ENCODE results near the gene DNAH8. TPM values are rescaled to one million over a fixed set of nuclear protein-coding genes. Genes with fewer than 3 reads are reported as not detected.

Gene DNAH8
- polyA plus RNA-seq, 1 of the 3 experiments (the other 2 are of a cell fraction), result not detected

DNA sequence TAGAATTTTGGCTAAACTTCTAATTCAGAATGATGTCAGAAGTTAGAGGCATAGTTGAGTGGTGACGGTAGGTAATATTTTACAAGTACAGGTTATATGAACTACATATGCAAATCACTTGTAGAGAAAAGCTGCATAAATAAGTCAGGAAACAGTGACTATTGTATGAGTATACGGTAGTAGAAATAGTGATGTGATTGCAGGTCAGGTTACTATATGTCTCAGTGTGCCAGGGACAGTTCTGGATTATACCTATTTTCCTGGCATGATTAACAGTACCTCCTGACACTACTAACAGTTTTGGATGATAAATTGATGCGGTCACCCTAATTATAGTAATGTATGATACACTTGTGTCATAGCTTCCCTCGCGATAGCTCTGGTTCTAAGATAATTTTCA lies 9.2 kb downstream of the DNAH8 start:
- Histone ChIP-seq H3K4me1 (ENCODE audit: control insufficient read depth in 1 of 2, insufficient read depth in 2 of 2, low read depth in 1 of 2, low read length in 1 of 2) (peaks cover 0 to 3% of the 10 kb centered on the region in 2 experiments; a peak in 2 of 4 replicates), H2AFZ (ENCODE audit: low read depth) (no peak overlapping the region), H3K4me3 (ENCODE audit: low read depth in 2 of 2, low read length in 1 of 2) (no peak overlapping the region), H3K27me3 (ENCODE audit: insufficient read depth) (no peaks in the 10 kb centered on the region), H3F3A (replicated peaks; ENCODE audit: insufficient read depth) (no peaks in the 10 kb centered on the region), H3K27ac (ENCODE audit: low read depth in 2 of 2, low read length in 1 of 2) (no peak overlapping the region), H3K9ac (no peak overlapping the region), H3K36me3 (replicated peaks in 1 of 2; ENCODE audit: control insufficient read depth in 1 of 2, insufficient read depth in 2 of 2, low read length in 1 of 2) (no peaks in the 10 kb centered on the region), H4K20me1 (ENCODE audit: insufficient read depth) (no peaks in the 10 kb centered on the region), H3K79me2 (ENCODE audit: insufficient read depth) (no peaks in the 10 kb centered on the region), H3K4me2 (no peak overlapping the region), H3K9me3 (no peaks in the 10 kb centered on the region), H3K9me2 (no peaks in the 10 kb centered on the region)
- ChIA-PET POLR2A (no interaction called here), CTCF (interaction anchor here (0.8 kb wide), 1 partner anchor 154 kb away, joined by 3 read pairs; no protein-coding TSS in a partner anchor)
- no peak for DNase-seq
- no peak for TF ChIP-seq TAF1 (IDR thresholded peaks at IDR 0.05; ENCODE audit: borderline replicate concordance, low read depth, low read length)
- TF ChIP-seq NRF1 (IDR thresholded peaks at IDR 0.05; ENCODE audit: low read depth, low read length), result no peak
- no peak for TF ChIP-seq EP300 (IDR thresholded peaks at IDR 0.05; ENCODE audit: borderline replicate concordance in 1 of 2, low read depth in 1 of 2, low read length in 1 of 2)
- TF ChIP-seq, protein P1, sequence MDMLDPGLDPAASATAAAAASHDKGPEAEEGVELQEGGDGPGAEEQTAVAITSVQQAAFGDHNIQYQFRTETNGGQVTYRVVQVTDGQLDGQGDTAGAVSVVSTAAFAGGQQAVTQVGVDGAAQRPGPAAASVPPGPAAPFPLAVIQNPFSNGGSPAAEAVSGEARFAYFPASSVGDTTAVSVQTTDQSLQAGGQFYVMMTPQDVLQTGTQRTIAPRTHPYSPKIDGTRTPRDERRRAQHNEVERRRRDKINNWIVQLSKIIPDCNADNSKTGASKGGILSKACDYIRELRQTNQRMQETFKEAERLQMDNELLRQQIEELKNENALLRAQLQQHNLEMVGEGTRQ (IDR thresholded peaks at IDR 0.05; ENCODE audit: borderline replicate concordance, low read depth, low read length), result no peak
- TF ChIP-seq, protein P2, sequence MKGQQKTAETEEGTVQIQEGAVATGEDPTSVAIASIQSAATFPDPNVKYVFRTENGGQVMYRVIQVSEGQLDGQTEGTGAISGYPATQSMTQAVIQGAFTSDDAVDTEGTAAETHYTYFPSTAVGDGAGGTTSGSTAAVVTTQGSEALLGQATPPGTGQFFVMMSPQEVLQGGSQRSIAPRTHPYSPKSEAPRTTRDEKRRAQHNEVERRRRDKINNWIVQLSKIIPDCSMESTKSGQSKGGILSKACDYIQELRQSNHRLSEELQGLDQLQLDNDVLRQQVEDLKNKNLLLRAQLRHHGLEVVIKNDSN (IDR thresholded peaks at IDR 0.05; ENCODE audit: borderline replicate concordance, low read depth), result no peak
- TF ChIP-seq EZH2phosphoT487 (IDR thresholded peaks at IDR 0.05; ENCODE audit: borderline replicate concordance, low read depth), result no peak
- TF ChIP-seq, protein P3, sequence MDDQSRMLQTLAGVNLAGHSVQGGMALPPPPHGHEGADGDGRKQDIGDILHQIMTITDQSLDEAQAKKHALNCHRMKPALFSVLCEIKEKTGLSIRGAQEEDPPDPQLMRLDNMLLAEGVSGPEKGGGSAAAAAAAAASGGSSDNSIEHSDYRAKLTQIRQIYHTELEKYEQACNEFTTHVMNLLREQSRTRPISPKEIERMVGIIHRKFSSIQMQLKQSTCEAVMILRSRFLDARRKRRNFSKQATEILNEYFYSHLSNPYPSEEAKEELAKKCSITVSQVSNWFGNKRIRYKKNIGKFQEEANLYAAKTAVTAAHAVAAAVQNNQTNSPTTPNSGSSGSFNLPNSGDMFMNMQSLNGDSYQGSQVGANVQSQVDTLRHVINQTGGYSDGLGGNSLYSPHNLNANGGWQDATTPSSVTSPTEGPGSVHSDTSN (IDR thresholded peaks at IDR 0.05), result no peak
- no peak for TF ChIP-seq YY1 (IDR thresholded peaks at IDR 0.05; ENCODE audit: low read depth)
- no peak for TF ChIP-seq JUND (IDR thresholded peaks at IDR 0.05)
- TF ChIP-seq MXI1 (IDR thresholded peaks at IDR 0.05; ENCODE audit: low read depth, low read length), result no peak
- WGBS (ENCODE audit: low lambda C conversion rate), result 74% methylated on average over 5 of the region's 5 CpGs

DNA sequence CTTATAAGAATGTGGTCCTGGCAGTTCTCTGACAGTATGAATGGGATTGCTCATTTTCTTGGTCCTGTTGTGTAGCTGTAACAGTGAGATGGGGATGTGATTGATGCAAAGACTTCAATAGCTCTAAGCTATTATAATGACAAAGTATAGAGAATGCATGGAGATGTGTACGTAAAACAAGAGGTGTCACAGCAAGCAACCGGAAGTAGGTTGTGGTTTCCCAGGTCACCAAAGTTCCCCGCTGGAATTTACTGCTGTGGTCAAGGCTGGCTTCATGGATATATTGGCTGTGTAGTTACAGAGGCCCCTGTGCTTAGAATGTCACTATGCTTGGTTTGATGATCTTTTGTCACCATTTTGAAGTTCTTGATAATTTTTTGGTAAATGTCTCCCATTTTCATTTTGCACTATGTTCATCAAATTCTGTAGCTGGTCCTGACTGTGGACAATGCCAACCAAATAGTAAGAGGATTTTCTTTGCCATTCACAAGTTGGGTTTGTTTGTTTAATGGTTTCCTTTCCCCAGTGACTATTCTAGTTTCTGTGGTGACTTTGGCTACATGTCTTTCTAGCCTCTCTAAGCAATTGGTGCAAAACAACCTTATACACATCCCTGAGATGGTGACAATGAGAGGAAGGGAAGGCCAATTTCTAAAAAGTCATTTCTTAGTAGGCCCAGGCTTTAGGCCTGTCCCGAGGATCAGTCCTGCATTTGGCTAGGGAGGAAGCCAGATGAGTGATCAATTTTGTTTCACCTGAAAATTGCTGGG lies 10.5 kb downstream of the DNAH8 start:
- Histone ChIP-seq H3K4me3 (ENCODE audit: low read depth in 2 of 2, low read length in 1 of 2) (no peak overlapping the region), H3K9me3 (no peaks in the 10 kb centered on the region), H3F3A (replicated peaks; ENCODE audit: insufficient read depth) (no peaks in the 10 kb centered on the region), H4K20me1 (ENCODE audit: insufficient read depth) (no peaks in the 10 kb centered on the region), H3K27me3 (ENCODE audit: insufficient read depth) (no peaks in the 10 kb centered on the region), H3K27ac (ENCODE audit: low read depth in 2 of 2, low read length in 1 of 2) (no peak overlapping the region), H3K4me2 (no peak overlapping the region), H3K9ac (no peak overlapping the region), H3K9me2 (no peaks in the 10 kb centered on the region), H2AFZ (ENCODE audit: low read depth) (no peak overlapping the region), H3K4me1 (ENCODE audit: control insufficient read depth in 1 of 2, insufficient read depth in 2 of 2, low read depth in 1 of 2, low read length in 1 of 2) (peaks cover 0 to 6% of the 10 kb centered on the region in 2 experiments; a peak in 2 of 4 replicates), H3K36me3 (replicated peaks in 1 of 2; ENCODE audit: control insufficient read depth in 1 of 2, insufficient read depth in 2 of 2, low read length in 1 of 2) (no peaks in the 10 kb centered on the region), H3K79me2 (ENCODE audit: insufficient read depth) (no peaks in the 10 kb centered on the region)
- 74% methylated on average over 4 of the region's 4 CpGs for WGBS (ENCODE audit: low lambda C conversion rate)
- ChIA-PET POLR2A (interaction anchor here (0.5 kb wide), 1 partner anchor 107 kb away, joined by 3 read pairs; no protein-coding TSS in a partner anchor), CTCF (no interaction called here)
- no peak for DNase-seq
- TF ChIP-seq NFIC (IDR thresholded peaks at IDR 0.05; ENCODE audit: borderline replicate concordance), result no peak
- TF ChIP-seq RCOR1 (IDR thresholded peaks at IDR 0.05; ENCODE audit: low read length), result no peak
- TF ChIP-seq, protein P1 (IDR thresholded peaks at IDR 0.05; ENCODE audit: borderline replicate concordance, low read depth, low read length), result no peak
- TF ChIP-seq, protein P4, sequence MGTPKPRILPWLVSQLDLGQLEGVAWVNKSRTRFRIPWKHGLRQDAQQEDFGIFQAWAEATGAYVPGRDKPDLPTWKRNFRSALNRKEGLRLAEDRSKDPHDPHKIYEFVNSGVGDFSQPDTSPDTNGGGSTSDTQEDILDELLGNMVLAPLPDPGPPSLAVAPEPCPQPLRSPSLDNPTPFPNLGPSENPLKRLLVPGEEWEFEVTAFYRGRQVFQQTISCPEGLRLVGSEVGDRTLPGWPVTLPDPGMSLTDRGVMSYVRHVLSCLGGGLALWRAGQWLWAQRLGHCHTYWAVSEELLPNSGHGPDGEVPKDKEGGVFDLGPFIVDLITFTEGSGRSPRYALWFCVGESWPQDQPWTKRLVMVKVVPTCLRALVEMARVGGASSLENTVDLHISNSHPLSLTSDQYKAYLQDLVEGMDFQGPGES (IDR thresholded peaks at IDR 0.05; ENCODE audit: low read depth, low read length), result no peak
- TF ChIP-seq MXI1 (IDR thresholded peaks at IDR 0.05; ENCODE audit: low read depth, low read length), result no peak
- TF ChIP-seq, protein P3 (IDR thresholded peaks at IDR 0.05), result no peak
- no peak for TF ChIP-seq RAD21 (IDR thresholded peaks at IDR 0.05; ENCODE audit: low read length)
- no peak for TF ChIP-seq CHD2 (IDR thresholded peaks at IDR 0.05; ENCODE audit: low read length, partially characterized antibody)
- TF ChIP-seq FOXM1 (IDR thresholded peaks at IDR 0.05; ENCODE audit: low read depth), result no peak
- no peak for TF ChIP-seq RFX5 (IDR thresholded peaks at IDR 0.05; ENCODE audit: low read length)
- no peak for TF ChIP-seq EP300 (IDR thresholded peaks at IDR 0.05; ENCODE audit: borderline replicate concordance in 1 of 2, low read depth in 1 of 2, low read length in 1 of 2)
- no peak for TF ChIP-seq MEF2A (IDR thresholded peaks at IDR 0.05; ENCODE audit: borderline replicate concordance, low read depth)
- TF ChIP-seq NRF1 (IDR thresholded peaks at IDR 0.05; ENCODE audit: low read depth, low read length), result no peak
- no peak for TF ChIP-seq EZH2phosphoT487 (IDR thresholded peaks at IDR 0.05; ENCODE audit: borderline replicate concordance, low read depth)
